Neural crest cell (in vitro differentiated cells): ENCODE results near the gene MRM2. TPM values are rescaled to one million over a fixed set of nuclear protein-coding genes. Genes with fewer than 3 reads are reported as not detected.
"Not testable (repeated sequence)": the region's sequence is repeated elsewhere in the genome, so short reads cannot be mapped to it uniquely, and the experiment has no call there.

Experiments
- DNase-seq: peaks from one replicate; pipeline ENCODE4 v3.0.0; 2021; ENCODE audit warnings: low read depth, mixed read lengths, low spot score
- H3K27ac Mint-ChIP-seq: one replicate; pipeline ENCODE4 v1.8.0; 2021; ENCODE audit warnings: mild to moderate bottlenecking, mixed read lengths; ENCODE audit not compliant: unreplicated experiment
- H3K27me3 Mint-ChIP-seq: 2 replicates; pipeline ENCODE4 v1.8.0; 2021; ENCODE audit warnings: low read depth, mild to moderate bottlenecking, mixed read lengths
- H3K36me3 Mint-ChIP-seq: 2 replicates; pipeline ENCODE4 v1.8.0; 2021; ENCODE audit warnings: low read depth, mild to moderate bottlenecking, mixed read lengths
- H3K4me1 Mint-ChIP-seq: 2 replicates; pipeline ENCODE4 v1.8.0; 2021; ENCODE audit warnings: mixed read lengths
- H3K4me3 Mint-ChIP-seq: one replicate; pipeline ENCODE4 v1.8.0; 2021; ENCODE audit warnings: mild to moderate bottlenecking, mixed read lengths
- H3K9me3 Mint-ChIP-seq: 2 replicates; pipeline ENCODE4 v1.8.0; 2021; ENCODE audit warnings: mixed read lengths
- CTCF ChIP-seq: fragments of 200-600 bp; sonication (generic); conservative IDR thresholded peaks from 2 replicates; pipeline ENCODE4 v1.5.0; 2021; ENCODE audit warnings: antibody characterized with exemption, mild to moderate bottlenecking
- total RNA-seq: library from RNA; stranded (reverse); gene quantifications from 2 replicates; pipeline ENCODE4 v1.2.1, GENCODE V29; 2021

Gene MRM2
- total RNA-seq, 1 donor from 2014 or later: 48.5 TPM

GRCh38 chr7:2272031-2272430 lies 30.0 kb upstream of the MRM2 start:
- H3K36me3 Mint-ChIP-seq: peaks cover 7% of the 10 kb centered on the region
- peaks cover 10% of the 10 kb centered on the region for H3K4me1 Mint-ChIP-seq
- no peaks in the 10 kb centered on the region for H3K9me3 Mint-ChIP-seq
- H3K27ac Mint-ChIP-seq: peak overlapping the region; percentile 6
- no peak overlapping the region for H3K4me3 Mint-ChIP-seq
- DNase-seq: no peak
- TF ChIP-seq CTCF: no peak
- no peaks in the 10 kb centered on the region for H3K27me3 Mint-ChIP-seq

- peaks cover 14% of the 10 kb centered on the region for H3K4me1 Mint-ChIP-seq
- H3K4me3 Mint-ChIP-seq: no peak overlapping the region
- no peaks in the 10 kb centered on the region for H3K27me3 Mint-ChIP-seq
- no peaks in the 10 kb centered on the region for H3K9me3 Mint-ChIP-seq
- no peak overlapping the region for H3K27ac Mint-ChIP-seq
- no peak for DNase-seq
- no peak for TF ChIP-seq CTCF
- peaks cover 11% of the 10 kb centered on the region for H3K36me3 Mint-ChIP-seq
These were observed 29.4 kb upstream of the MRM2 start for GRCh38 chr7:2271273-2272026.

- no peak for DNase-seq
- no peaks in the 10 kb centered on the region for H3K27me3 Mint-ChIP-seq
- H3K4me3 Mint-ChIP-seq: no peak overlapping the region
- no peak for TF ChIP-seq CTCF
- H3K4me1 Mint-ChIP-seq: peaks cover 14% of the 10 kb centered on the region
- H3K9me3 Mint-ChIP-seq: no peaks in the 10 kb centered on the region
- H3K27ac Mint-ChIP-seq: no peak overlapping the region
- H3K36me3 Mint-ChIP-seq: peaks cover 11% of the 10 kb centered on the region
These were observed 28.5 kb upstream of the MRM2 start for GRCh38 chr7:2270495-2270894.

- no peak overlapping the region for H3K4me3 Mint-ChIP-seq
- DNase-seq: no peak
- H3K27me3 Mint-ChIP-seq: no peaks in the 10 kb centered on the region
- H3K4me1 Mint-ChIP-seq: peaks cover 14% of the 10 kb centered on the region
- no peak for TF ChIP-seq CTCF
- no peak overlapping the region for H3K27ac Mint-ChIP-seq
- H3K9me3 Mint-ChIP-seq: no peaks in the 10 kb centered on the region
- H3K36me3 Mint-ChIP-seq: peaks cover 11% of the 10 kb centered on the region
These were observed 28.0 kb upstream of the MRM2 start for GRCh38 chr7:2269991-2270460.

- not testable (repeated sequence) for H3K27me3 Mint-ChIP-seq, H3K9me3 Mint-ChIP-seq, DNase-seq
- H3K4me1 Mint-ChIP-seq: peaks cover 14% of the 10 kb centered on the region
- H3K4me3 Mint-ChIP-seq: peak overlapping the region; percentile 66
- H3K36me3 Mint-ChIP-seq: peaks cover 11% of the 10 kb centered on the region
- peak overlapping the region; percentile 89 for H3K27ac Mint-ChIP-seq
These were observed 27.3 kb upstream of the MRM2 start for GRCh38 chr7:2269089-2269990.
